H1 (cell line): ENCODE measurements around the gene NFKBIE.

Experiments
- BCL11A ChIP-seq, 2 experiments: IDR thresholded peaks; one replicate each; pipeline ENCODE4 v1.6.1; 2011; ENCODE audit warnings: low read depth in 2 of 2, low read length in 2 of 2, mild to moderate bottlenecking in 2 of 2
- BRCA1 ChIP-seq: IDR thresholded peaks from 2 replicates; pipeline ENCODE4 v1.6.1; 2012; ENCODE audit warnings: low read depth, low read length, improper control_type of control experiment
- EZH2 ChIP-seq: fragments of 200-600 bp; sonication (generic); IDR thresholded peaks from 2 replicates; pipeline ENCODE4 v1.7.1; 2012; ENCODE audit warnings: low read depth, mild to moderate bottlenecking, moderate library complexity, low read length, inconsistent platforms; ENCODE audit not compliant: severe bottlenecking
- GABPA ChIP-seq: IDR thresholded peaks from 2 replicates; pipeline ENCODE4 v1.6.1; 2011; ENCODE audit warnings: mild to moderate bottlenecking, low read length, moderate library complexity, borderline replicate concordance; ENCODE audit not compliant: insufficient read depth
- JUND ChIP-seq: IDR thresholded peaks from 2 replicates; pipeline ENCODE4 v1.6.1; 2011; ENCODE audit warnings: mild to moderate bottlenecking, improper control_type of control experiment, low read length
- KDM1A ChIP-seq: fragments of 200-600, 300-600 bp; sonication (generic); IDR thresholded peaks from 2 replicates; pipeline ENCODE4 v1.7.1; 2016; ENCODE audit warnings: mild to moderate bottlenecking, low read length, borderline replicate concordance
- NANOG ChIP-seq: IDR thresholded peaks from 2 replicates; pipeline ENCODE4 v1.6.1; 2011; ENCODE audit warnings: low read length, low read depth, mild to moderate bottlenecking, inconsistent platforms; ENCODE audit not compliant: insufficient read depth, poor library complexity, severe bottlenecking
- SP1 ChIP-seq: IDR thresholded peaks from 2 replicates; pipeline ENCODE4 v1.6.1; 2011; ENCODE audit warnings: low read depth, low read length
- TAF1 ChIP-seq: IDR thresholded peaks from 2 replicates; pipeline ENCODE4 v1.6.1; 2011; ENCODE audit warnings: mild to moderate bottlenecking, low read depth, low read length
- TAF7 ChIP-seq: optimal IDR thresholded peaks from 2 replicates; pipeline ENCODE3; 2011; ENCODE audit warnings: low read depth, mild to moderate bottlenecking, inconsistent platforms, low read length, moderate library complexity, borderline replicate concordance
- TF ChIP-seq, protein P1 (sequence below), 3 experiments: IDR thresholded peaks; 1 replicate in 2 of 3; 2 replicates in 1 of 3; pipeline versions ENCODE4 v1.5.1 to v1.6.1; 2011; ENCODE audit warnings: low read length in 3 of 3, mild to moderate bottlenecking in 3 of 3, inconsistent platforms in 2 of 3, low read depth in 1 of 3, moderate library complexity in 1 of 3; ENCODE audit not compliant: insufficient read depth in 1 of 3; ENCODE audit errors: control extremely low read depth in 1 of 3
- TF ChIP-seq, protein P2 (sequence below): IDR thresholded peaks from 2 replicates; pipeline ENCODE4 v1.6.1; 2011; ENCODE audit warnings: low read length, improper control_type of control experiment

DNA sequence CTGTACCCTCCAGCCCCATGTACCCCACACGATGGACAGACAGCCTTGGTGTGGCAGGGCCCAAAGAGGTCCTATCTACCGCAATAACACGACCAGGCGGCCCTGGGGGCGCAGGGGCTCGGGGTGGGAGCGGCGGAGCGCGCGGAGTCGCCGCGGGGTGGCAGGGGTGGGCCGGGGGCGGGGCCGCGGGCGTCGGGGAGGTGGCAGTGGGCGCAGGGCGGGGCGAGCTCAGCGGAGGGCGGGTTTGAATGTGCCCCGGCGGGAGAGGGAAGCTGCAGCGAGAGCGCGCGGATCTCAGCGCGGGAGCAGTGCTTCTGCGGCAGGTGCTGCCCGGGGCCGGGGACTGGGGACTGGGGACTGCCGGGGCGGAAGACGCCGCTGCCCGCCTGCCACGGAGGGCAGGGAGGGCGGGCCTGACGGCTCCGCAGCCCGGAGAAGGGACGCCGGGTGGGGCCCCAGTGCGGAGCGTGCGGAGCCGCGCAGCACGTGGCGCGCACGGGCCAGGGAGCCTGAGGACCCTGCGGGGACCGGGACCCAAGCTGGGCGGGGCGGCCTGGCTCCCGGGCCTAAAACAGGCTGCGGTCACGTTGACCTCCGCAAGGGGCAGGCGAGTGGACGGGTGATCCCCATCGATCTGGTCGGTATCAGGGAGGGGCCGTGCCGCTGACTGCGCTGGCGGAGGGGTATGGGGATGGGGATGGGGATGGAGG, 41.9 kb downstream of the NFKBIE start, which contains the start of gene SLC29A1:
- TF ChIP-seq, protein P1, sequence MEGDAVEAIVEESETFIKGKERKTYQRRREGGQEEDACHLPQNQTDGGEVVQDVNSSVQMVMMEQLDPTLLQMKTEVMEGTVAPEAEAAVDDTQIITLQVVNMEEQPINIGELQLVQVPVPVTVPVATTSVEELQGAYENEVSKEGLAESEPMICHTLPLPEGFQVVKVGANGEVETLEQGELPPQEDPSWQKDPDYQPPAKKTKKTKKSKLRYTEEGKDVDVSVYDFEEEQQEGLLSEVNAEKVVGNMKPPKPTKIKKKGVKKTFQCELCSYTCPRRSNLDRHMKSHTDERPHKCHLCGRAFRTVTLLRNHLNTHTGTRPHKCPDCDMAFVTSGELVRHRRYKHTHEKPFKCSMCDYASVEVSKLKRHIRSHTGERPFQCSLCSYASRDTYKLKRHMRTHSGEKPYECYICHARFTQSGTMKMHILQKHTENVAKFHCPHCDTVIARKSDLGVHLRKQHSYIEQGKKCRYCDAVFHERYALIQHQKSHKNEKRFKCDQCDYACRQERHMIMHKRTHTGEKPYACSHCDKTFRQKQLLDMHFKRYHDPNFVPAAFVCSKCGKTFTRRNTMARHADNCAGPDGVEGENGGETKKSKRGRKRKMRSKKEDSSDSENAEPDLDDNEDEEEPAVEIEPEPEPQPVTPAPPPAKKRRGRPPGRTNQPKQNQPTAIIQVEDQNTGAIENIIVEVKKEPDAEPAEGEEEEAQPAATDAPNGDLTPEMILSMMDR (IDR thresholded peaks at IDR 0.05; ENCODE audit: control extremely low read depth in 1 of 3, insufficient read depth in 1 of 3, low read depth in 1 of 3, low read length in 3 of 3) = peak in 2 of 3 experiments; percentile 39 to 44; a peak in 3 of 4 replicates
- TF ChIP-seq JUND (no peak), TAF7 (peak; percentile 54), BRCA1 (no peak), GABPA (no peak), KDM1A (no peak), NANOG (no peak), EZH2 (no peak), BCL11A (IDR thresholded peaks at IDR 0.05; ENCODE audit: low read depth in 2 of 2, low read length in 2 of 2) (no peak), SP1 (no peak; the same call in 1 of the 2 replicates), TAF1 (peak; percentile 66)
- TF ChIP-seq, protein P2, sequence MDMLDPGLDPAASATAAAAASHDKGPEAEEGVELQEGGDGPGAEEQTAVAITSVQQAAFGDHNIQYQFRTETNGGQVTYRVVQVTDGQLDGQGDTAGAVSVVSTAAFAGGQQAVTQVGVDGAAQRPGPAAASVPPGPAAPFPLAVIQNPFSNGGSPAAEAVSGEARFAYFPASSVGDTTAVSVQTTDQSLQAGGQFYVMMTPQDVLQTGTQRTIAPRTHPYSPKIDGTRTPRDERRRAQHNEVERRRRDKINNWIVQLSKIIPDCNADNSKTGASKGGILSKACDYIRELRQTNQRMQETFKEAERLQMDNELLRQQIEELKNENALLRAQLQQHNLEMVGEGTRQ = peak; percentile 50
